ENCODE data around the gene CBX1. TPM values are rescaled to one million over a fixed set of nuclear protein-coding genes. Genes with fewer than 3 reads are reported as not detected.

CBX1 gene
- total RNA-seq, 2 donors from 2014 or later, result 173 to 230 TPM

- Histone ChIP-seq H3K4me3 (ENCODE audit: low read length) (no peak overlapping the region), H3K27me3 (ENCODE audit: control insufficient read depth, insufficient read depth, low read length, poor library complexity, severe bottlenecking) (no peaks in the 10 kb centered on the region), H3K9ac (ENCODE audit: extremely low read depth, low read length, poor library complexity, severe bottlenecking) (no peak overlapping the region), H3K4me1 (ENCODE audit: control insufficient read depth, insufficient read depth, low read length) (no peaks in the 10 kb centered on the region), H3K36me3 (ENCODE audit: control insufficient read depth, insufficient read depth, low read length) (peaks cover 22% of the 10 kb centered on the region), H3K9me3 (ENCODE audit: control insufficient read depth, low read length) (no peaks in the 10 kb centered on the region), H3K27ac (ENCODE audit: low read depth, low read length) (no peak overlapping the region)
- Mint-ChIP-seq H3K4me3 (no peak overlapping the region), H3K4me1 (peaks cover 9% of the 10 kb centered on the region), H3K9me3 (no peaks in the 10 kb centered on the region), H3K27ac (peak overlapping the region; percentile 52), H3K36me3 (ENCODE audit: low read depth) (peaks cover 27% of the 10 kb centered on the region), H3K27me3 (ENCODE audit: insufficient read depth) (no peaks in the 10 kb centered on the region)
- 76 to 84% methylated on average over 9 of the region's 9 CpGs for WGBS, 2 experiments (ENCODE audit: insufficient coverage in 1 of 2, insufficient read length in 1 of 2)
- no peak for TF ChIP-seq CTCF (conservative IDR thresholded peaks at IDR 0.05)
- peak; percentile 33 for DNase-seq
Observed at GRCh38 chr17:48125829-48126531, 24.7 kb upstream of the CBX1 start.

DNA sequence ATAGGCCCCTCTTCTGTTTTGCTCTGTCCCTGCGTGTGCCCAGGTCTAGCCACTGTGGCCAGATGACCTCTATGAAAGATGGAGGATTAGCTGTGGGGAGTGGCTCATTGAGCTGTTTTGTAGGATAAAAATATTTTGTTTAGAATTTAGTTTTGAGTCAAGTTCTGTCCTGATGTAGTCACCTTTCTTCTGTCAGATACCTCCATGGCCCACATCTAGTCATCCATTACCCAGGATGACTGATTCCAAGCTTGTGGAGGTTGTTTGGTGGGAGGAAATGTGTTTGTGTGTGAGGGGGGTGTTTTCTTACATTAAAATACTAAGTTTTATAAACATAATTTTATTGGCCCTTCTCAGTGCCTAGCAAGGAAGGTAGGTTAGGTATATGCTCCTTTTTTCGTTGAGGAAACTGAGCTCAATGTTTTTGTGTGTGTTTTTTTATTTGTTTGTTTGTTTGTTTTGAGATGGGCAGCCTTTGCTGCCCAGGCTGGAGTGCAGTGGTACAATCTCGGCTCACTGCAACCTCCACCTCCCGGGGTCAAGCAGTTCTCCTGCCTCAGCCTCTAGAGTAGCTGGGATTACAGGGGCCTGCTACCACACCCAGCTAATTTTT, 22.6 kb upstream of the CBX1 start:
- no peak for DNase-seq
- TF ChIP-seq CTCF (conservative IDR thresholded peaks at IDR 0.05), result no peak
- H3K27ac ChIP-seq (ENCODE audit: low read depth, low read length), result peak overlapping the region; percentile 78
- Mint-ChIP-seq H3K9me3 (no peaks in the 10 kb centered on the region), H3K27ac (no peak overlapping the region), H3K4me3 (no peak overlapping the region), H3K36me3 (ENCODE audit: low read depth) (peaks cover 38% of the 10 kb centered on the region), H3K27me3 (ENCODE audit: insufficient read depth) (no peaks in the 10 kb centered on the region), H3K4me1 (peaks cover 3% of the 10 kb centered on the region)
- peaks cover 32% of the 10 kb centered on the region for H3K36me3 ChIP-seq (ENCODE audit: control insufficient read depth, insufficient read depth, low read length)
- H3K9ac ChIP-seq (ENCODE audit: extremely low read depth, low read length, poor library complexity, severe bottlenecking), result no peak overlapping the region
- H3K4me1 ChIP-seq (ENCODE audit: control insufficient read depth, insufficient read depth, low read length), result no peaks in the 10 kb centered on the region
- H3K4me3 ChIP-seq (ENCODE audit: low read length), result no peak overlapping the region
- H3K27me3 ChIP-seq (ENCODE audit: control insufficient read depth, insufficient read depth, low read length, poor library complexity, severe bottlenecking), result no peaks in the 10 kb centered on the region
- H3K9me3 ChIP-seq (ENCODE audit: control insufficient read depth, low read length), result no peaks in the 10 kb centered on the region
- whole genome bisulfite sequencing, 2 experiments (ENCODE audit: insufficient coverage in 1 of 2, insufficient read length in 1 of 2), result 92% methylated on average over 4 of the region's 4 CpGs; no CpG with 5 or more reads in 1 of the 2 experiments

GRCh38 chr17:48123111-48123510, 21.8 kb upstream of the CBX1 start:
- H3K9me3 ChIP-seq (ENCODE audit: control insufficient read depth, low read length), result no peaks in the 10 kb centered on the region
- H3K4me3 Mint-ChIP-seq, result no peak overlapping the region
- TF ChIP-seq CTCF (conservative IDR thresholded peaks at IDR 0.05), result no peak
- H3K27me3 ChIP-seq (ENCODE audit: control insufficient read depth, insufficient read depth, low read length, poor library complexity, severe bottlenecking), result no peaks in the 10 kb centered on the region
- peaks cover 43% of the 10 kb centered on the region for H3K36me3 Mint-ChIP-seq (ENCODE audit: low read depth)
- no peak overlapping the region for H3K9ac ChIP-seq (ENCODE audit: extremely low read depth, low read length, poor library complexity, severe bottlenecking)
- H3K4me1 Mint-ChIP-seq, result no peaks in the 10 kb centered on the region
- peak overlapping the region; percentile 92 for H3K27ac ChIP-seq (ENCODE audit: low read depth, low read length)
- peaks cover 36% of the 10 kb centered on the region for H3K36me3 ChIP-seq (ENCODE audit: control insufficient read depth, insufficient read depth, low read length)
- no peak overlapping the region for H3K27ac Mint-ChIP-seq
- H3K4me1 ChIP-seq (ENCODE audit: control insufficient read depth, insufficient read depth, low read length), result no peaks in the 10 kb centered on the region
- H3K4me3 ChIP-seq (ENCODE audit: low read length), result no peak overlapping the region
- H3K9me3 Mint-ChIP-seq, result no peaks in the 10 kb centered on the region
- peak; percentile 74 for DNase-seq
- WGBS, 2 experiments (ENCODE audit: insufficient coverage in 1 of 2, insufficient read length in 1 of 2), result 67 to 82% methylated on average over 4 to 6 of the region's 6 CpGs
- H3K27me3 Mint-ChIP-seq (ENCODE audit: insufficient read depth), result no peaks in the 10 kb centered on the region
